HCT116 (cell line): ENCODE data around the gene TLR3. TPM values are rescaled to one million over a fixed set of nuclear protein-coding genes. Genes with fewer than 3 reads are reported as not detected.

ENCODE experiments used
- ATAC-seq: fragments of 200-7000 bp; cut with Tn5 transposase; 2 replicates; pipeline ENCODE4 v1.9.1; 2020; ENCODE audit warnings: mild to moderate bottlenecking, moderate library complexity
- BruUV-seq: library from RNA; stranded (reverse); fragments of 400-500 nt; replicated peaks from 2 replicates; lab custom pipeline; 2021; lab: Mats Ljungman, UMichigan
- CTCF ChIA-PET: fragments of 300-600 bp; sonication (Branson Sonifier 250); formaldehyde crosslinking; loops from one replicate; lab custom pipeline; 2021; ENCODE audit warnings: antibody characterized with exemption; lab: Charles Lee
- POLR2A ChIA-PET: fragments of 300-600, 350-600 bp; sonication (Branson Sonifier 250); formaldehyde crosslinking; loops from one replicate; lab custom pipeline; 2021; ENCODE audit warnings: antibody characterized with exemption; lab: Charles Lee
- RAD21 ChIA-PET, 2 experiments: fragments of 300-600 bp; sonication (Branson Sonifier 250); formaldehyde crosslinking; loops; one replicate each; lab custom pipeline; 2023; ENCODE audit warnings: low total read pairs in 2 of 2; ENCODE audit not compliant: uncharacterized antibody in 2 of 2, unreplicated experiment in 2 of 2, low non-redundant PET in 1 of 2; lab: Charles Lee
- DNase-seq: peaks from one replicate; pipeline ENCODE4 v3.0.0-alpha.2; 2010; ENCODE audit warnings: low read depth, low spot score
- H2AFZ ChIP-seq: fragments of 200-600 bp; shearing (Covaris generic), sonication (generic); 2 replicates; pipeline ENCODE4 v1.6.1; 2017; ENCODE audit warnings: low read depth, mixed run types, mixed read lengths, antibody characterized with exemption, low read length; ENCODE audit not compliant: poor library complexity, severe bottlenecking
- H3K27ac ChIP-seq: 2 replicates; pipeline ENCODE4 v1.5.1; 2012; ENCODE audit warnings: low read depth, low read length
- H3K27me3 ChIP-seq: fragments of 200-600 bp; sonication (generic); 2 replicates; pipeline ENCODE4 v1.6.1; 2016; ENCODE audit warnings: mixed run types, low read length, mixed read lengths; ENCODE audit not compliant: insufficient read depth
- H3K36me3 ChIP-seq, 2 experiments: fragments of 200-500 bp in 1 of 2; fragments of 200-600 bp in 1 of 2; sonication (Bioruptor generic) in 1 of 2; sonication (generic) in 1 of 2; 2 replicates each; pipeline versions ENCODE4 v1.5.1 to v1.6.1; 2014 to 2016; ENCODE audit warnings: low read length in 2 of 2, inconsistent platforms in 1 of 2, mixed read lengths in 1 of 2, mixed run types in 1 of 2; ENCODE audit not compliant: insufficient read depth in 2 of 2, control insufficient read depth in 1 of 2
- H3K4me1 ChIP-seq, 2 experiments: fragments of 200-600 bp in 1 of 2; sonication (generic) in 1 of 2; 2 replicates each; pipeline versions ENCODE4 v1.5.1 to v1.6.1; 2012 to 2017; ENCODE audit warnings: low read length in 2 of 2, inconsistent platforms in 1 of 2, mild to moderate bottlenecking in 1 of 2, mixed read lengths in 1 of 2, mixed run types in 1 of 2, moderate library complexity in 1 of 2; ENCODE audit not compliant: insufficient read depth in 2 of 2, control insufficient read depth in 1 of 2
- H3K4me2 ChIP-seq: fragments of 200-600 bp; sonication (generic); 2 replicates; pipeline ENCODE4 v1.6.1; 2017; ENCODE audit warnings: mixed run types, low read length, mixed read lengths
- H3K4me3 ChIP-seq, 2 experiments: fragments of 200-600 bp in 1 of 2; sonication (generic) in 1 of 2; replicated peaks in 1 of 2; 2 replicates each; pipeline ENCODE4 v1.5.1; 2011 to 2016; ENCODE audit warnings: low read length in 2 of 2, control low read depth in 1 of 2, low read depth in 1 of 2, mild to moderate bottlenecking in 1 of 2, mixed read lengths in 1 of 2, mixed run types in 1 of 2
- H3K79me2 ChIP-seq: fragments of 200-600 bp; sonication (generic); 2 replicates; pipeline ENCODE4 v1.6.1; 2017; ENCODE audit warnings: mild to moderate bottlenecking, mixed run types, low read length, moderate library complexity, mixed read lengths; ENCODE audit not compliant: insufficient read depth
- H3K9ac ChIP-seq: fragments of 200-600 bp; sonication (generic); 2 replicates; pipeline ENCODE4 v1.6.1; 2016; ENCODE audit warnings: low read length, mixed read lengths
- H3K9me2 ChIP-seq: fragments of 200-600 bp; sonication (generic), shearing (Covaris generic); 2 replicates; pipeline ENCODE4 v1.6.1; 2017; ENCODE audit warnings: mixed run types, mild to moderate bottlenecking, moderate library complexity; ENCODE audit not compliant: insufficient read depth
- H3K9me3 ChIP-seq, 2 experiments: fragments of 200-500 bp in 1 of 2; fragments of 200-600 bp in 1 of 2; sonication (Bioruptor generic) in 1 of 2; sonication (generic) in 1 of 2; 2 replicates each; pipeline ENCODE4 v1.6.1; 2014 to 2017; ENCODE audit warnings: low read length in 2 of 2, mixed read lengths in 2 of 2, inconsistent platforms in 1 of 2, low read depth in 1 of 2, mild to moderate bottlenecking in 1 of 2, mixed run types in 1 of 2, moderate library complexity in 1 of 2; ENCODE audit not compliant: control insufficient read depth in 1 of 2, insufficient read depth in 1 of 2
- H4K20me1 ChIP-seq: fragments of 200-600 bp; sonication (generic), shearing (Covaris generic); 2 replicates; pipeline ENCODE4 v1.6.1; 2017; ENCODE audit warnings: mixed run types, mild to moderate bottlenecking, moderate library complexity; ENCODE audit not compliant: insufficient read depth
- CEBPB ChIP-seq: IDR thresholded peaks from 2 replicates; pipeline ENCODE4 v1.6.1; 2012; ENCODE audit warnings: low read depth
- CTCF ChIP-seq, 3 experiments: fragments of 200-600 bp in 1 of 3; sonication (generic) in 1 of 3; IDR thresholded peaks in 2 of 3; conservative IDR thresholded peaks in 1 of 3; 2 replicates each; pipeline ENCODE4 v1.5.1; 2012 to 2017; ENCODE audit warnings: low read depth in 2 of 3, low read length in 2 of 3, antibody characterized with exemption in 1 of 3, borderline replicate concordance in 1 of 3, control low read depth in 1 of 3, mild to moderate bottlenecking in 1 of 3, mixed read lengths in 1 of 3, mixed run types in 1 of 3, moderate library complexity in 1 of 3; ENCODE audit not compliant: insufficient read depth in 1 of 3
- ELF1 ChIP-seq: IDR thresholded peaks from 2 replicates; pipeline ENCODE4 v1.6.1; 2012; ENCODE audit warnings: low read depth, borderline replicate concordance
- EZH2 ChIP-seq: fragments of 200-600 bp; sonication (generic); IDR thresholded peaks from 2 replicates; pipeline ENCODE4 v1.6.1; 2017; ENCODE audit warnings: antibody characterized with exemption, mixed run types
- EZH2phosphoT487 ChIP-seq: fragments of 200-600 bp; IDR thresholded peaks from 2 replicates; pipeline ENCODE4 v1.6.1; 2018; ENCODE audit warnings: antibody characterized with exemption, borderline replicate concordance
- FOSL1 ChIP-seq: IDR thresholded peaks from 2 replicates; pipeline ENCODE4 v1.6.1; 2012; ENCODE audit warnings: low read depth
- POLR2AphosphoS5 ChIP-seq: IDR thresholded peaks from 2 replicates; pipeline ENCODE4 v1.6.1; 2011; ENCODE audit warnings: mild to moderate bottlenecking, low read depth, low read length, moderate library complexity
- SIN3A ChIP-seq: IDR thresholded peaks from 2 replicates; pipeline ENCODE4 v1.6.1; 2012; ENCODE audit warnings: low read depth
- SP1 ChIP-seq: IDR thresholded peaks from 2 replicates; pipeline ENCODE4 v1.6.1; 2012; ENCODE audit warnings: low read depth
- ZFX ChIP-seq: fragments of 450-650 bp; IDR thresholded peaks from 2 replicates; pipeline ENCODE4 v1.6.1; 2017
- intact Hi-C: fragments of 100-400 bp; cut with micrococcal nuclease; formaldehyde crosslinking; loops from 2 replicates; pipeline ENCODE4 v1.10.0; 2022
- total RNA-seq: library from RNA; stranded (reverse); gene quantifications from one replicate; pipeline ENCODE4 v1.2.1, GENCODE V29; 2021; ENCODE audit not compliant: unreplicated experiment
- TF ChIP-seq, protein P1 (sequence below): IDR thresholded peaks from 2 replicates; pipeline ENCODE4 v1.6.1; 2012
- TF ChIP-seq, protein P2 (sequence below): IDR thresholded peaks from 2 replicates; pipeline ENCODE4 v1.6.1; 2011; ENCODE audit warnings: mild to moderate bottlenecking, low read length, moderate library complexity; ENCODE audit not compliant: insufficient replicate concordance; ENCODE audit errors: extremely low read depth
- TF ChIP-seq, protein P3 (sequence below): IDR thresholded peaks from 2 replicates; pipeline ENCODE4 v1.6.1; 2012; ENCODE audit warnings: low read depth

The TLR3 gene
- total RNA-seq, 1 experiment from 2014 or later: 1.3 TPM

GRCh38 chr4:186082221-186082620 is 13.3 kb downstream of the TLR3 start:
- intact Hi-C loops: no loop called here
- H3K27ac ChIP-seq: no peak overlapping the region
- no peaks in the 10 kb centered on the region for H4K20me1 ChIP-seq
- no peak overlapping the region for H3K4me2 ChIP-seq
- ATAC-seq: no peak
- no peaks in the 10 kb centered on the region for H3K79me2 ChIP-seq
- no peaks in the 10 kb centered on the region for H3K27me3 ChIP-seq
- no peak overlapping the region for H3K4me3 ChIP-seq
- H2AFZ ChIP-seq: no peak overlapping the region
- ChIA-PET POLR2A (no interaction called here), RAD21 (no interaction called here), CTCF (no interaction called here)
- H3K4me1 ChIP-seq: no peaks in the 10 kb centered on the region
- H3K9me2 ChIP-seq: no peaks in the 10 kb centered on the region
- BruUV-seq: no TSS peak
- TF ChIP-seq EZH2phosphoT487: no peak
- TF ChIP-seq, protein P1, sequence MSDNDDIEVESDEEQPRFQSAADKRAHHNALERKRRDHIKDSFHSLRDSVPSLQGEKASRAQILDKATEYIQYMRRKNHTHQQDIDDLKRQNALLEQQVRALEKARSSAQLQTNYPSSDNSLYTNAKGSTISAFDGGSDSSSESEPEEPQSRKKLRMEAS: no peak
- TF ChIP-seq SIN3A: no peak
- TF ChIP-seq SP1: no peak
- no peak for TF ChIP-seq ELF1
- TF ChIP-seq FOSL1: no peak
- TF ChIP-seq POLR2AphosphoS5: no peak
- no peak for TF ChIP-seq EZH2
- TF ChIP-seq ZFX: no peak
- no peaks in the 10 kb centered on the region for H3K36me3 ChIP-seq
- H3K9ac ChIP-seq: no peak overlapping the region
- DNase-seq: no peak
- no peaks in the 10 kb centered on the region for H3K9me3 ChIP-seq

GRCh38 chr4:186088523-186088922 is 19.6 kb downstream of the TLR3 start:
- CTCF ChIA-PET: no interaction called here
- TF ChIP-seq EZH2phosphoT487 (no peak), CTCF (IDR thresholded peaks at IDR 0.05 in 2 of 3, conservative IDR thresholded peaks at IDR 0.05 in 1 of 3; ENCODE audit: borderline replicate concordance in 1 of 3, insufficient read depth in 1 of 3, low read depth in 2 of 3, low read length in 2 of 3) (no peak), FOSL1 (no peak), CEBPB (no peak)
- TF ChIP-seq, protein P2, sequence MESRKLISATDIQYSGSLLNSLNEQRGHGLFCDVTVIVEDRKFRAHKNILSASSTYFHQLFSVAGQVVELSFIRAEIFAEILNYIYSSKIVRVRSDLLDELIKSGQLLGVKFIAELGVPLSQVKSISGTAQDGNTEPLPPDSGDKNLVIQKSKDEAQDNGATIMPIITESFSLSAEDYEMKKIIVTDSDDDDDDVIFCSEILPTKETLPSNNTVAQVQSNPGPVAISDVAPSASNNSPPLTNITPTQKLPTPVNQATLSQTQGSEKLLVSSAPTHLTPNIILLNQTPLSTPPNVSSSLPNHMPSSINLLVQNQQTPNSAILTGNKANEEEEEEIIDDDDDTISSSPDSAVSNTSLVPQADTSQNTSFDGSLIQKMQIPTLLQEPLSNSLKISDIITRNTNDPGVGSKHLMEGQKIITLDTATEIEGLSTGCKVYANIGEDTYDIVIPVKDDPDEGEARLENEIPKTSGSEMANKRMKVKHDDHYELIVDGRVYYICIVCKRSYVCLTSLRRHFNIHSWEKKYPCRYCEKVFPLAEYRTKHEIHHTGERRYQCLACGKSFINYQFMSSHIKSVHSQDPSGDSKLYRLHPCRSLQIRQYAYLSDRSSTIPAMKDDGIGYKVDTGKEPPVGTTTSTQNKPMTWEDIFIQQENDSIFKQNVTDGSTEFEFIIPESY: no peak
- TF ChIP-seq, protein P3, sequence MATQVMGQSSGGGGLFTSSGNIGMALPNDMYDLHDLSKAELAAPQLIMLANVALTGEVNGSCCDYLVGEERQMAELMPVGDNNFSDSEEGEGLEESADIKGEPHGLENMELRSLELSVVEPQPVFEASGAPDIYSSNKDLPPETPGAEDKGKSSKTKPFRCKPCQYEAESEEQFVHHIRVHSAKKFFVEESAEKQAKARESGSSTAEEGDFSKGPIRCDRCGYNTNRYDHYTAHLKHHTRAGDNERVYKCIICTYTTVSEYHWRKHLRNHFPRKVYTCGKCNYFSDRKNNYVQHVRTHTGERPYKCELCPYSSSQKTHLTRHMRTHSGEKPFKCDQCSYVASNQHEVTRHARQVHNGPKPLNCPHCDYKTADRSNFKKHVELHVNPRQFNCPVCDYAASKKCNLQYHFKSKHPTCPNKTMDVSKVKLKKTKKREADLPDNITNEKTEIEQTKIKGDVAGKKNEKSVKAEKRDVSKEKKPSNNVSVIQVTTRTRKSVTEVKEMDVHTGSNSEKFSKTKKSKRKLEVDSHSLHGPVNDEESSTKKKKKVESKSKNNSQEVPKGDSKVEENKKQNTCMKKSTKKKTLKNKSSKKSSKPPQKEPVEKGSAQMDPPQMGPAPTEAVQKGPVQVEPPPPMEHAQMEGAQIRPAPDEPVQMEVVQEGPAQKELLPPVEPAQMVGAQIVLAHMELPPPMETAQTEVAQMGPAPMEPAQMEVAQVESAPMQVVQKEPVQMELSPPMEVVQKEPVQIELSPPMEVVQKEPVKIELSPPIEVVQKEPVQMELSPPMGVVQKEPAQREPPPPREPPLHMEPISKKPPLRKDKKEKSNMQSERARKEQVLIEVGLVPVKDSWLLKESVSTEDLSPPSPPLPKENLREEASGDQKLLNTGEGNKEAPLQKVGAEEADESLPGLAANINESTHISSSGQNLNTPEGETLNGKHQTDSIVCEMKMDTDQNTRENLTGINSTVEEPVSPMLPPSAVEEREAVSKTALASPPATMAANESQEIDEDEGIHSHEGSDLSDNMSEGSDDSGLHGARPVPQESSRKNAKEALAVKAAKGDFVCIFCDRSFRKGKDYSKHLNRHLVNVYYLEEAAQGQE: no peak
- TF ChIP-seq, protein P1: no peak

More at GRCh38 chr4:186088523-186088922, 19.6 kb downstream of the TLR3 start:
- Histone ChIP-seq H3K79me2 (no peaks in the 10 kb centered on the region), H4K20me1 (no peaks in the 10 kb centered on the region), H3K4me2 (no peak overlapping the region), H3K9ac (no peak overlapping the region), H3K4me3 (no peak overlapping the region), H3K27me3 (no peaks in the 10 kb centered on the region), H2AFZ (no peak overlapping the region), H3K36me3 (no peaks in the 10 kb centered on the region), H3K4me1 (no peaks in the 10 kb centered on the region), H3K9me3 (no peaks in the 10 kb centered on the region), H3K27ac (no peak overlapping the region), H3K9me2 (no peaks in the 10 kb centered on the region)
- ChIA-PET POLR2A (no interaction called here), RAD21 (no interaction called here)
- no peak for DNase-seq
- no TSS peak for BruUV-seq
- intact Hi-C loops: no loop called here
- ATAC-seq: no peak
